ENCODE results near the gene CNTN6.

DNA sequence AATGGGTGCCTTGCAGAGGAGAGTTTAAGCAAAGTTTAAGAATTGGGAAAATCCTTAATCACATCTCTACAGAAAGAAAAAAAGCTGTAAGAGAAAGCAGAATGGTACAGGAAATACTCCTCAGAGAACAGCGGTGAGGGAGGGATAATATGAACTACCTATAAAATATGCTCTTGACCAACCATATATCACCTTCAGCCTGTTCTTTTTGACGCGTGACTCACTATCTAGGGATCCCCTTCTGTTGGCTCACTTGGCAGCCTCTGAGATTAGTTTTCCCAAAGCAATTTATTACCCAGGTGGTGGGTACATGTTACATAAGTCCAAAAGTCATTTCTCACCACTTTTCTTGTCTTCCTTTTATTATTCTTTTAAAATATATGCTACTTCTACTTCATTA, 97.7 kb downstream of the CNTN6 start:
- TF ChIP-seq, protein P1, sequence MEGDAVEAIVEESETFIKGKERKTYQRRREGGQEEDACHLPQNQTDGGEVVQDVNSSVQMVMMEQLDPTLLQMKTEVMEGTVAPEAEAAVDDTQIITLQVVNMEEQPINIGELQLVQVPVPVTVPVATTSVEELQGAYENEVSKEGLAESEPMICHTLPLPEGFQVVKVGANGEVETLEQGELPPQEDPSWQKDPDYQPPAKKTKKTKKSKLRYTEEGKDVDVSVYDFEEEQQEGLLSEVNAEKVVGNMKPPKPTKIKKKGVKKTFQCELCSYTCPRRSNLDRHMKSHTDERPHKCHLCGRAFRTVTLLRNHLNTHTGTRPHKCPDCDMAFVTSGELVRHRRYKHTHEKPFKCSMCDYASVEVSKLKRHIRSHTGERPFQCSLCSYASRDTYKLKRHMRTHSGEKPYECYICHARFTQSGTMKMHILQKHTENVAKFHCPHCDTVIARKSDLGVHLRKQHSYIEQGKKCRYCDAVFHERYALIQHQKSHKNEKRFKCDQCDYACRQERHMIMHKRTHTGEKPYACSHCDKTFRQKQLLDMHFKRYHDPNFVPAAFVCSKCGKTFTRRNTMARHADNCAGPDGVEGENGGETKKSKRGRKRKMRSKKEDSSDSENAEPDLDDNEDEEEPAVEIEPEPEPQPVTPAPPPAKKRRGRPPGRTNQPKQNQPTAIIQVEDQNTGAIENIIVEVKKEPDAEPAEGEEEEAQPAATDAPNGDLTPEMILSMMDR (IDR thresholded peaks at IDR 0.05): no peak
- TF ChIP-seq, protein P2, sequence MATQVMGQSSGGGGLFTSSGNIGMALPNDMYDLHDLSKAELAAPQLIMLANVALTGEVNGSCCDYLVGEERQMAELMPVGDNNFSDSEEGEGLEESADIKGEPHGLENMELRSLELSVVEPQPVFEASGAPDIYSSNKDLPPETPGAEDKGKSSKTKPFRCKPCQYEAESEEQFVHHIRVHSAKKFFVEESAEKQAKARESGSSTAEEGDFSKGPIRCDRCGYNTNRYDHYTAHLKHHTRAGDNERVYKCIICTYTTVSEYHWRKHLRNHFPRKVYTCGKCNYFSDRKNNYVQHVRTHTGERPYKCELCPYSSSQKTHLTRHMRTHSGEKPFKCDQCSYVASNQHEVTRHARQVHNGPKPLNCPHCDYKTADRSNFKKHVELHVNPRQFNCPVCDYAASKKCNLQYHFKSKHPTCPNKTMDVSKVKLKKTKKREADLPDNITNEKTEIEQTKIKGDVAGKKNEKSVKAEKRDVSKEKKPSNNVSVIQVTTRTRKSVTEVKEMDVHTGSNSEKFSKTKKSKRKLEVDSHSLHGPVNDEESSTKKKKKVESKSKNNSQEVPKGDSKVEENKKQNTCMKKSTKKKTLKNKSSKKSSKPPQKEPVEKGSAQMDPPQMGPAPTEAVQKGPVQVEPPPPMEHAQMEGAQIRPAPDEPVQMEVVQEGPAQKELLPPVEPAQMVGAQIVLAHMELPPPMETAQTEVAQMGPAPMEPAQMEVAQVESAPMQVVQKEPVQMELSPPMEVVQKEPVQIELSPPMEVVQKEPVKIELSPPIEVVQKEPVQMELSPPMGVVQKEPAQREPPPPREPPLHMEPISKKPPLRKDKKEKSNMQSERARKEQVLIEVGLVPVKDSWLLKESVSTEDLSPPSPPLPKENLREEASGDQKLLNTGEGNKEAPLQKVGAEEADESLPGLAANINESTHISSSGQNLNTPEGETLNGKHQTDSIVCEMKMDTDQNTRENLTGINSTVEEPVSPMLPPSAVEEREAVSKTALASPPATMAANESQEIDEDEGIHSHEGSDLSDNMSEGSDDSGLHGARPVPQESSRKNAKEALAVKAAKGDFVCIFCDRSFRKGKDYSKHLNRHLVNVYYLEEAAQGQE (IDR thresholded peaks at IDR 0.05; ENCODE audit: insufficient read depth in 1 of 2, low read depth in 2 of 2, low read length in 1 of 2): no peak
- TF ChIP-seq POLR2AphosphoS5 (IDR thresholded peaks at IDR 0.05; ENCODE audit: low read depth, low read length): no peak
- TF ChIP-seq TCF7L2 (IDR thresholded peaks at IDR 0.05; ENCODE audit: low read depth, low read length): no peak
- TF ChIP-seq SIN3A (IDR thresholded peaks at IDR 0.05; ENCODE audit: borderline replicate concordance, insufficient read depth, low read depth, low read length): no peak

All from Panc1 (cell line).